GM19468 (cell line): Measurements from ENCODE around the gene SYNGR1.
"Not testable (repeated sequence)": the region's sequence is repeated elsewhere in the genome, so short reads cannot be mapped to it uniquely, and the experiment has no call there.

Experiments used
- ATAC-seq: cut with Tn5 transposase; IDR thresholded peaks from one replicate; pipeline ENCODE4 v1.9.1; 2021; ENCODE audit warnings: mild to moderate bottlenecking, moderate library complexity, moderate number of reproducible peaks; ENCODE audit not compliant: unreplicated experiment; ENCODE audit errors: extremely low read depth

Gene SYNGR1

DNA sequence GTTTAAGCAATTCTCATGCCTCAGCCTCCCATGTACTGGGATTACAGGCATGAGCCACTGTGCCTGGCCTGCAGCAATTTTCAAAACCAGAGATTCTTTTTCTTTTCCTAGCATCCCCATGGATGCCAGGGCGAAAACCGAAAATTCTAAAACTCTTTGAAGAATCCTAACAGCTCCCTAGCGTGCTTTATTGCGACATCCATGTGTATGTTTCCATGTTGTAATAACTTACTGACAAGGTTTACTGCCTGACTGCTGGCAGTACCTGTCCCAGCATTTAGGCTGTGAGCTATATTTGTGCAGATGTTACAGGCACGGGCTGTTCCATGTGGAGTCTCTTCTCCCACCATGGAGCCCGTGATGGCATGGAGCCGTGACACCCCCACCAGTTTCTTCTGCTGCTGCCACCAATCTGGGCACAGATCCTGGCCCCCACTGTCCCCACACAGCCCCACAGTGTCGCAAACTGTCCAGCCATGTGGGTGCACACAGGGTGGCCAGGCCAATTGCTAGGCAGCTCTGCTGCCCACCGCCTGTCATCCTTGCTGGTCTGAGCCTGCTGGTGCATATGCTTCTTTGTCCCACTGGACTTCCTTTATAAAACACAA, 42.7 kb downstream of the SYNGR1 start:
- no peak for ATAC-seq

DNA sequence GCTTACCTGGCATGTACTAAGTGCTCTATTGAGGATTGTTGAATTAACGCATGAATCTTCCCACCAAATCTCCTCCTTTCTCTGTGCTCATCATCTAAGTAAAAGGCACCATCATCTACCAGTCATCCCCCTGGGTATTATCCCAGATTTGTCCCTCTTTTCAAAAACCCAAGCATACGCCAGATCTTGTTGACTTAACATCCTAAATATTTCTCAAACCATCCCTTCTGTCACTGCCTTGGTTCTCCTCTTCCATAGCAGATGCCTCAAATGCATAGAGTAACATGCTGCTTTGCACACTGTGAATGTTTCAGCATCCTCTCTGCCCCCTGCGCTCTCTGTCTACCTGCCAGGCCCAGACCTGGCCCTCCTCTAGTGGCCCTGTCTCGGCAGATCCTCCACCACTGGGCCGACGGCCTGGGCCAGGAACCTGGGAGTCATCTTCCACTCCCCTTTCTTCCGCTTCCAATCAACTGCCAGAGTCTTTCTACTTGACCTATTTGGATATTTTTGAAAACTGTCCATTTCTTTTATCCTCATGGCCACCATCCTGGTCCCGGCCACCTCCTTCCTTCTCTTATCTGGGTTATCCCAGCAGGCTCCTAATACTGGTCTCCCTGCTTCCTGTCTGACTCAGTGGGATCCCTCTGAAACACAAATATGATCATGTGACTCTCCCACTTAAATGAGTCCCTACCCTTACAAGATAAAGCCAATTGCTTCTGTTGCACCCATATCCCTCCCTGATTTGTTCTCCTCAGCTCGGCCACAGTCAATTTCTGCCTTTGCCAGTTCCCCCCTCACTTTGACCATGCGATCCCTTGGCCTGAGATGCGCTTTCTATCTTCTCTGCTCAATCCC, 46.4 kb downstream of the SYNGR1 start:
- ATAC-seq = no peak

DNA sequence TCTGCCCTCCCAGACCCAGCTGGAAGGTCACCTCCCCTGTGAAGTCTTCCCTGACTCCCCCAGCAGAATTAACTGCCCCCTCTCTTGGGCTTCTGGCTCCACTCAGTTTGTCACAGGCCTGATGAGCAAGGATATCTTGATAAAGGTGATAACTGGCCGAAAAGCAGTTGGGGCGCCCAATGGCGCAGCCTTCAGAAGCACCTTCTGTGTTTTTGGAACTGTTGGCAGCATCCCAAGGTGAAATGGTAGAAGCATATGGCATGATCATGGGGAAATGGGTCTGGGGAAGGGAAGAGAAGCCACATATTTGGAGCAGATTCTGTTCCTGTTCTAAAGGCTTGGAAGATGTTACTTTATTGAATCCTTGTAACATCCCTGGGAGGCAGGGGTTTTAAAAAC, 47.0 kb downstream of the SYNGR1 start:
- ATAC-seq = no peak

DNA sequence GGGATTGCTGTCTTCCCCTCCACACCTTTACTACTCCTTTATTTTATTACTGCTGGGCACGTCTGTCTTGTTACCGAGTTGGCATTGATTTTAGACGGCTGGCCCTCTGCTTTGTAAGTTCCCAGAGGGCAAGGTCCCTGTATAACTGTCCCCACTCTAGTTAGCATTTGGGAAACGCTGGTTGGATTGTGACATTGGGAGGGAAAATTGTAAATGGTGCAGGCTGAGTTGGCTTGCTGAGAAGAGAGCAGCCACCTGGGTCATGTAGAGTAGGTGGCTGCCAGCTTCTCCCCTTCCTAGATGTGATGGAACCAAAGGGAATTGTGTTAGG, 51.5 kb downstream of the SYNGR1 start:
- no peak for ATAC-seq

DNA sequence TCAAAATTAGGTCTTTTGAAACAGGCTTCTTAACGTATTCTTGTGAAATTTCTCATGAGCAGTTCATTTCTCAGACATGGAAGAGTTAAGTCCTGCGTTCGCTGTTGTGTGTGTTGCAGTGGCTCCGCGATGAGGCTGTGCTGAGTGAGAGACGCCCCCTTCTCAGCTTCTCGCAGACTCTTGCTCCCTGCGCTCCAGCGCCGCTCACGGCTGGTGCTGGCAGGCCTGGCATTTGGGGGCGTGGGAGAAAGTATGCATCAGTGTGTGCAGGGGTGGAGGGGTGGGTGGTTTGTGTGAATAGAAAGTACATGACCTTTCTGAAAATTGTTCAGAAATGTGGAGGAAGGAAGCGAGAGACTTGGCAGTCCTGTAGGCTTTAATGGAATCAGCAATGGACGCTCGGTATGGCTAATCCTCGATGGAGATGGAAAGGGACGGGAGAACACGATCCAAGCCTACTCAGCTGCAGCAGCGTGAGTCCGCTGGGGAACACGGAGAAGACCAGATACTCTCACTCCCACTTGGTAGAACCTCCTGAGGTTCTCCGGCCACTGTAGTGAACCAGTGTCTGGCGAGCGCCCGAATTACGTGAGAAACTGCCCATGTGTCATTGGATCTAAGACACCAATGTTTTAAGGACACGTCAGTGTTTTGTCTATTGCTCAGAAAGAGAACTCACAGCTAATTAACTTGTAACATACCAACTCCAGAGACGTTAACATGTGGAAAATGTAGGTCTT, 55.7 kb downstream of the SYNGR1 start:
- no peak for ATAC-seq

DNA sequence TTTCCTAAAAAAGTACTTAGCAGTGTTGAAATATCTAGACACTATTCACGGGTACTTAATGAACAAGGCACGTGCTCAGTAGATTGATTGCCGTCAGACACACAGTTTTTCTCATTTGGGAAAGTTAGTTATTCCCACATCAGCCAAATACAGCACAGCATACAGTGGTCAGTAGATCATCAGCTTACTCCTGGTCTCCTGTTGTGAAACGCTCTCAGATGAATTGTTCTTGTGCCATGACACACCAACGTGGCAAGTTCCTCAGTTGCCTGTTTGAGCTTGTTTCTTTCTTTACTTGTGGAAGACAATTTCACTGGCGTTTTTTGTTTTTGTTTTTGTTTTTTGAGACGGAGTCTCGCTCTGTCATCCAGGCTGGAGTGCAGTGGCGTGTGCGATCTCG, 58.4 kb downstream of the SYNGR1 start:
- ATAC-seq = no peak

DNA sequence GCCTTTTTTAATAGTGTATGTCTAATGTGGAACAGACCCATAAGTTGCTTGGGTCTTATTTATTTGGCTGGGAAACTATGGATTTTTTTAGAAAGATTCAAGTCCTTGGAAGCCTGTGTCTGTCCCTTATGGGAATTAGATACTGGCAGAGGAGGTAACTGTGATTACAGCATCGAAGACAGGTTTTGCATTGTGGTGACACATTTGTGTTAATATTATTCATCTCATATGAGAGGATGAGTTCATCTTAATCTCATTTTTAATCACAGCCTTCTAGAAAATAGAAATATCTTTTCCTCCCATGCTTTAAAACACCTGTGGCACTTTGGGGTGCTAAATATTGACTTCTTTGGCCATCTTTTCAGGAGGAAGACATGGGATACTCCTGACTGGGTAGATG, 59.0 kb downstream of the SYNGR1 start:
- ATAC-seq = no peak

DNA sequence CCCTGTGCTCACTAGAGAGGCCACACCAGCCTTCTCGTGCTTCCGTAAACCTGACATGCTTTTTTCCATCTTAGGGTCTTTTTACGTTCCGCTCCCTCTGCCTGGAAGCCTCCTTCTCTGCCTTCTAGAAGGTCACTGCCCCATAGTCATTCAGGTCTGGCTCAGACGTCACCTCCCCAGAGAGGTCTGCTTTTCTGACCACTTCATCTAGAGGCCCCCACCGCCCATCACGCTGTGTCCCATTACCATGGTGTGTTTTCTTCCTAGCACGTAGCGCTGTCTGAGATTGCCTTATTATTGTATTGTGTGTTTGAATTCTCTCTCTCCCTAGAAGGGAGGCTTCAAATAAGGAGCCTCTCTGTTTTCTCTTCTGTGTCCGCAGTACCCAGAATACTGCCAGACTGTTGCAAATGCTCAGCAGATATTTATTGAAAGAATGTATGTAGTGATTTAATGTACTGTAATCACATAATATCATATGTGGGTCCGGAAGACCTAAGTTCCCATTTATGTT, 59.8 kb downstream of the SYNGR1 start:
- no peak for ATAC-seq

DNA sequence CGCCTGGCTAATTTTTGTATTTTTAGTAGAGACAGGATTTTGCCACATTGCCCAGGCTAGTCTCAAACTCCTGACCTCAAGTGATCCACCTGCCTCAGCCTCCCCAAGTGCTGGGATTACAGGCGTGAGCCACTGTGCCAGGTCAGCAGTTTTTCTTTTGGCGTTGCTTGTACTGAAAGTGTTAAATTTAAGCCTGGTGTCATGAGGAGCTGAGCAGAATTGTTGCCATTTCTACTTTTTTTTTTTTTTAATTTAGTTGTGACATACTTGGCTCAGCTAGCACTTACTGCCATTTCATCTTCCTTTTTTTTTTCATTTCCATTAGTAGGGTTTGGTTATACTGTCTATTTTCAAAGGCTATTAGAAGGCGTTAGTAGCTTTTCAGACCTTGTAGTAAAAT, 60.5 kb downstream of the SYNGR1 start:
- ATAC-seq = no peak

DNA sequence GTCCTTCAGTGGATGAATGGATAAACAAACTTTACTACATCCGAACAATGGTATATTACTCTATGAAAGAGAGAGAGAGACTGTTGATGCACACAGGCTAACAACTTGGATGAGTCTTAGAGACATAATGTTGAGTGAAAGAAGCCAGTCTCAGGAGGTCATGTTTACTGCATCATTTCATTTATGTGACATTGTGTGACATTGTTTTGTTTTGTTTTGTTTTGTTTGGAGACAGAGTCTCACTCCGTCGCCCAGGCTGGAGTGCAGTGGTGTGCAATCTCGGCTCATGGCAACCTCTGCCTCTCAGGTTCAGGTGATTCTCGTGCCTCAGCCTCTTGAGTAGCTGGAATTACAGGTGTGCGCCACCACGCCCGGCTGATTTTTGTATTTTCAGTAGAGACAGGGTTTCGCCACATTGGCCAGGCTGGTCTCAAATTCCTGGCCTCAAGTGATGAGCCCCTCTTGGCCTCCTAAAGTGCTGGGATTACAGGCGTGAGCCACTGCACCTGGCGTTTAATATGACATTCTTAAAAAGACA, 62.1 kb downstream of the SYNGR1 start:
- not testable (repeated sequence) for ATAC-seq

DNA sequence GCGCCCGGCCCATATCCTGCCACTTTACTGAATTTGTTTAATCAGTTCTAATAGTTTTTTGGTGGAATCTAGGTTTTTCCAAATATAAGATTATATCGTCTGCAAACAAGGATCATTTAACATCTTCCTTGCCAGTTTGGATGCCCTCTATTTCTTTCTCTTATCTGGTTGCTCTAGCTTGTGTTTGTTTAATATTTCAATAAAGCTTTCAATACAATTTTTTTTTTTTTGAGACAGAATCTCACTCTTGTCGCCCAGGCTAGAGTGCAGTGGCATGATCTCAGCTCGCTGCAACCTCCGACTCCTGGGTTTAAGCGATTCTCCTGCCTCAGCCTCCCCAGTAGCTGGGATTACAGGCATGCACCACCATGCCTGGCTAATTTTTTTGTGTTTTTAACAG, 63.4 kb downstream of the SYNGR1 start:
- not testable (repeated sequence) for ATAC-seq

DNA sequence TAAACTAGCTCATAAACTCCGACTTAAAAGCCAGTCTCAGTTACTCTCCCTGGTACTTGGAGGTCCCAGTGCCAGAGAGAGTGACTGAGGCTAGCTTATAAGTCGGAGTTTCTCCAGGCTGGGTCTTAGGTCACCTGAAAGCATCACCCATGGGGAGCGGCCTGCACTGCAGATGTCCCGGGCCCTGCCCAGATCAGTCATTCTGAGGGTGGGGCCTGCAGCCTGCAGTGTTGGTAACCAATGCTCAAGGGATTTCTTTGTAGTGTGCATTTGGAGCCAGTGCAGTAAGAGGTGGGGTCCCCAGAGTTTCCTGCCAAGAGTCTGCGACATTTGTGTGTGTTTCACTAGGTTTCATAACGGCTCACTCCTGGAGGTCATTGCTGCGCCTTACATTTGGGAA, 64.6 kb downstream of the SYNGR1 start:
- ATAC-seq = no peak

DNA sequence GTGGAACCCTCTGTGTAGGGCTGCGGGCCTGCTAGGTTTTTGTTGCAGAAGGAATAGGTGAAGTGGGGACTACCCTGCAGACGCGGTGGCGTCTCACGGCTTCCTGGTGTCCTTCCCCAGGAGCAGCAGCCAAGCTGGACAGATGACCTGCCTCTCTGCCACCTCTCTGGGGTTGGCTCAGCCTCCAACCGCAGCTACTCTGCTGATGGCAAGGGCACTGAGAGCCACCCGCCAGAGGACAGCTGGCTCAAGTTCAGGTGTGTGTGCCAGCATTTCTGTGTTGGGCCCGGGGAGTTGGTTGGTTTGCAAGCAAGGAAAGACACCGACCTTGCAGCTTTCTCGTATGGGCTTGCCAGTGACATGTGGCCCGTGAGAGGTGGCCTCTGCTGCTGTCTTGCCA, 65.1 kb downstream of the SYNGR1 start:
- ATAC-seq = no peak

DNA sequence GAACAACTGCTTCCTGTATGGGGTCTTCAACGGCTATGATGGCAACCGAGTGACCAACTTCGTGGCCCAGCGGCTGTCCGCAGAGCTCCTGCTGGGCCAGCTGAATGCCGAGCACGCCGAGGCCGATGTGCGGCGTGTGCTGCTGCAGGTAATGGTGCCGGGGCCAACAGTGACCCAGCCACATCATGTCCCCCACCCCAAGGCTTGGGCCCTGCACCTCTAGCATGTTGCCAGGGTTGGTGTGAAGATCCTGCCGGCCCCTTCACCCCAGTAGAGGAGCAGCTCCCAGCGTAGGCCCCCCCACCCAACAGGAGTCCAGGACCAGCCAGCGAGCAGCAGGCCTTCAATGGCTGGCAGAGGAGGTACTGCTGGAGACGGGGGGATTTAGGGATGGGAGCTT, 65.7 kb downstream of the SYNGR1 start:
- no peak for ATAC-seq

DNA sequence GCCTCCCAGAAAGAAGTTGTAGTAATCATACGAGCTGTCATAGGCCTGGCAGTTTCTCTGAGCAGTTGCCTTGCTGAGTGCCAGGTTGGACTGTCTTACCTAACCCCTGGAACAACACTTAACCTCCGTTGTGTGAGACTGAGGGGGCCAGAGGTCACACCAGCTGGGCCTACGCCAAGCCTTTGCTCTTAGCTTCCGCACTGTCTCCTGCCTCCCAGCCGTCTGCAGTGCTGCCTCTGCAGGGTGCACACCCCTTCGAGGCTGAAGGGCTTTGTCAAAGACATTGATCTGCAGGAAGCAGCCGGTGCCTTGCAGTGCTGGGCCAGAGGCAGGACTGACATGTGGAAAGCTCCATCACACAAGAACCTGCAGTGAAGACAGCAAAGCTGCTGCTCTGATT, 66.5 kb downstream of the SYNGR1 start:
- ATAC-seq = no peak

DNA sequence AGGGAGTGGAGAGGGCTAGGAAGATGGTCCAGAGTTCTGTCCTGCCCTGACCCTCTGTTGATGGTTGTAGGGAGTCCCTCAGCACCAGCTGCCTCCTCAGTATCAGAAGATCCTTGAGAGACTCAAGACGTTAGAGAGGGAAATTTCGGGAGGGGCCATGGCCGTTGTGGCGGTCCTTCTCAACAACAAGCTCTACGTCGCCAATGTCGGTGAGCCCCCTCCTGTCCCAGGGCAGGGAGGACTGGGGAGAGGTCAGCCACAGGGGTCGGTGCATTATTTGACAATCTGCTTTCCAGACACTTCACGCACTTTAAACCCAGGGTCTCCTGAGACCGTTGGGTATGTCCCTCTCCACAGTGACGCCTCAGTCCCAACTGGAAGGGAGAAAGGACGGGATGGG, 67.8 kb downstream of the SYNGR1 start:
- no peak for ATAC-seq

DNA sequence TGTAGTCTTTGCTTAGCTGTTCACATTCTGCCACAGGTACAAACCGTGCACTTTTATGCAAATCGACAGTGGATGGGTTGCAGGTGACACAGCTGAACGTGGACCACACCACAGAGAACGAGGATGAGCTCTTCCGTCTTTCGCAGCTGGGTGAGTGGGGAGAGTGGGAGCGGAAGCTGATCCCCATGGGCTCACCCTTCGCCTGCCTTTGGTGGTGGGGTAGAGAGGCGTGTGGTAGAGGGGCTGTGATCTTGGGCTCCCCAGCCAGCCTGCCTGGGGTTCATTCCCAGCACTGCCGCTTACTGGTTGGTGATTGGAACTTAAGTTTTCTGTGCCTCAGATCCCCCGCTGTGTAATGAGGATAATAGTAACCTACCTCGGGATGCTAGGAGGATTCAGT, 68.9 kb downstream of the SYNGR1 start:
- no peak for ATAC-seq

DNA sequence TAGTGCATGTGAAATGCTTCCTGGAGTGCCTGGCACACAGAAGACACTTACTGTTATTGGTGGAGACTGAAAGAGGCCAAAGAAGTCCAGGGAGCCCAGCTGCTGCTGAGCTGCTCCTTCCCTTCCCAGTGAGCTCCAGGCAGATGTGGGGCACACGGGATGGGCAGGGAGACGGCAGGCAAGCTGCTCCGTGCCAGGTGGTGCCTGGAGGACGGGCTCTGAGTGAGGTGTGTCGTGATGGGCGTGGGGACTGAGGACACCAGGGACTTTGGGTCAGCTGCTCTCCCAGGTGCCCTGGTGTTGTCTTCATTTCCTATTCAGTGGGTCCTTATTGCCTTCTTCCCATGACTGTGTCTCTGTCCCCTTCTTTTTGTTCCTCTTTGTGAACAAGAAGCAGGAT, 69.3 kb downstream of the SYNGR1 start:
- ATAC-seq = no peak

DNA sequence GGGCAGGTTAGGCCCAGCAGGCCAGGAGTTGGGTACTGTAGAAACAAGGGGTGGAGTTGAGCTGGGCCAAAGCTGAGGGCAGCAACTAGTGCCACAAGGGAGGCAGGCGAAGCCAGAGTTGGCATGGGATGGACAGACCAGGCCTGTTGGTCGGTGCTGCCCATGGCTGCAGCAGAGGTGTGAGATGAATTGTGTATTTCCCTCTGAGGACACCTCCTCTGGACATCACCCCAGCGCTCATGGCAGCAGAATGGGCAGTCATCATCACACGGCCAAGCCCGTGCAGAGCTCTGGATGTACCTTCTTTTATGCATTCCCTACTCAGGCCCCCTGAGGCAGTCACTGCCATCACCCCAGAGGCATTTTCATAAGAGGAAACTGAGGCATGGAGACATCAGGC, 70.1 kb downstream of the SYNGR1 start:
- ATAC-seq = no peak

DNA sequence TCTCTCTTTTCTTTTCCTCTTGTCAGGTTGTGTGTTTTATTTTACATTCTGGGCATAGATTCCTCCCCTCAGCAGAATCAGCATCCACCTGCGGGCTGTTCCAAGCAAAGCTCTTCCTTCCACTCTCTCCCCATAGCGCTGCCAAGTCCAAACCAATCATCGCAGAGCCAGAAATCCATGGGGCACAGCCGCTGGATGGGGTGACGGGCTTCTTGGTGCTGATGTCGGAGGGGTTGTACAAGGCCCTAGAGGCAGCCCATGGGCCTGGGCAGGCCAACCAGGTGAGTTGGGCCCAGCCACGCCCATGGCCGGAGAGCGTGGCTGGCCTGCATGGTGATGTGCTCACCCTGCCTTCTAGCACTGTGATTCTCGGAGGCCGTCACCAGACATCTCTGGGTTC, 71.9 kb downstream of the SYNGR1 start:
- ATAC-seq = no peak

DNA sequence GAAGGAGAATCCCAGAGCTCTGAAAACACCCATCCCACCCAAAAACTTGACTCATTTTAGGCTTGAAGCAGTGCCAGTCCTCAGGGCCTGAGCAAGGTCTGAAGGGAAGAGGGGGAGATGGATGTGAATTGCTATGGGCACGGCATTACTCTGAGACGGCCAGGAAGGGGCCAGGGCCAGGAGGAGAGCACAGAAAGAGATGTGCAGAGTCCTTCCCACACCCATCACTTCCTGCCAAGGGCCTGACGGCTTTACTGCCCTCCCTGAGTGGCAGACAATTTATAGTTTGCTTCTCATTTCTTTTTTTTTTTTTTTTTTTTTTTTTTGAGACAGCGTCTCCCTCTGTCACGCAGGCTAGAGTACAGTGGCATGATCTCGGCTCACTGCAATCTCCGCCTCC, 72.3 kb downstream of the SYNGR1 start:
- no peak for ATAC-seq
